Left lung (tissue), 10 donors: ENCODE results near the gene SPATA2. TPM values are rescaled to one million over a fixed set of nuclear protein-coding genes. Genes with fewer than 3 reads are reported as not detected.
A peak's percentile ranks its signal among the peaks of the same experiment; 100 is the strongest.

Experiments
- ATAC-seq: fragments of 200-7000 bp; cut with Tn5 transposase; one replicate; pipeline ENCODE4 v1.9.1; 2020; ENCODE audit warnings: moderate library complexity
- DNase-seq, 4 donors: peaks; one replicate each; pipeline ENCODE4 v3.0.0-alpha.2; 2013 to 2020
- H3K27ac ChIP-seq, 2 donors: fragments of 200-600 bp; sonication (generic) in 1 of 2; one replicate each; pipeline versions ENCODE4 v1.5.0 to v1.8.0; 2020 to 2021
- H3K27me3 ChIP-seq, 2 donors: fragments of 200-600 bp; sonication (generic) in 1 of 2; one replicate each; pipeline versions ENCODE4 v1.5.0 to v1.8.0; 2020 to 2021
- H3K36me3 ChIP-seq, 2 donors: fragments of 200-600 bp; sonication (generic) in 1 of 2; one replicate each; pipeline versions ENCODE4 v1.5.0 to v1.8.0; 2020 to 2021
- H3K4me1 ChIP-seq, 2 donors: fragments of 200-600 bp; one replicate each; pipeline ENCODE4 v1.8.0; 2021
- H3K4me3 ChIP-seq, 2 donors: fragments of 200-600 bp; sonication (generic) in 1 of 2; one replicate each; pipeline versions ENCODE4 v1.5.0 to v1.8.0; 2020 to 2021; ENCODE audit warnings: mild to moderate bottlenecking in 1 of 2
- H3K9me3 ChIP-seq, 2 donors: fragments of 200-600 bp; sonication (generic) in 1 of 2; one replicate each; pipeline versions ENCODE4 v1.5.0 to v1.8.0; 2020 to 2021
- intact Hi-C, 2 donors: fragments of 100-400 bp; cut with DNase I; formaldehyde crosslinking; loops; one replicate each; pipeline versions ENCODE4 v1.11.2 to v1.14.2; 2022
- polyA plus RNA-seq, 6 donors: library from polyadenylated mRNA; unstranded; fragments of 120-200 nt; gene quantifications; one replicate each; pipeline ENCODE4 v1.2.1, GENCODE V29; 2013; ENCODE audit not compliant: insufficient read length in 6 of 6
- total RNA-seq, 2 donors: library from RNA; stranded (reverse); fragmentation: NEBNext Ultra II Directional; extraction: Animal tissue kit (Norgen Biotek cat#: 25700); gene quantifications; one replicate each; pipeline ENCODE4 v1.2.1, GENCODE V29; 2021
- TF ChIP-seq, protein P1 (sequence below), 2 donors: fragments of 200-600 bp; sonication (generic) in 1 of 2; IDR thresholded peaks; one replicate each; pipeline versions ENCODE4 v1.5.0 to v1.8.0; 2021; ENCODE audit warnings: antibody characterized with exemption in 2 of 2
- donor health status: DM: no; HTN: yes; CAD: no.
- donor health status: DM: no; HTN: no; CAD: no.

Gene SPATA2
- total and polyA plus RNA-seq, 8 donors = 6.9 to 10.1 (median 7.6) TPM

DNA sequence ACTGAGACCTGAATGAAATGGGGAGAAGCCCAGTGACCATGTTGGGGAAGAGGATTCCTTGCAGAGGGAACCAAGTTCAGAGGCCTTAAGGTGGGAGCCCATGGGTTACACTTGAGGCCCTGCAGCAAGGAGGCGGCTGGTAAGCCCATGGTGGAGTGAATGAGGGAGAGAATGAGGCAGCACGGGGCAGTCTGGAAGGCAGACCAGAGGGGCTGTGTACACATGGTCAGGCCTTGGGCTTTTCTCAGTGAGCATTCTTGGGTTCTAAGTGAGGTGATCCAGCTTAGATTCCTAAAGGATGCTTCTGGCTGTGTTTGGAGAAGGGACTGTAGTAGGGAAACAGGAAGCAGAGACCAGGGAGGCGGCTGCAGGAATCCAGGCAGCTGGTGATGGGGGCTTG, 39.8 kb upstream of the SPATA2 start:
- no peaks in the 10 kb centered on the region for H3K9me3 ChIP-seq
- no peak overlapping the region for H3K27ac ChIP-seq
- TF ChIP-seq, protein P1, sequence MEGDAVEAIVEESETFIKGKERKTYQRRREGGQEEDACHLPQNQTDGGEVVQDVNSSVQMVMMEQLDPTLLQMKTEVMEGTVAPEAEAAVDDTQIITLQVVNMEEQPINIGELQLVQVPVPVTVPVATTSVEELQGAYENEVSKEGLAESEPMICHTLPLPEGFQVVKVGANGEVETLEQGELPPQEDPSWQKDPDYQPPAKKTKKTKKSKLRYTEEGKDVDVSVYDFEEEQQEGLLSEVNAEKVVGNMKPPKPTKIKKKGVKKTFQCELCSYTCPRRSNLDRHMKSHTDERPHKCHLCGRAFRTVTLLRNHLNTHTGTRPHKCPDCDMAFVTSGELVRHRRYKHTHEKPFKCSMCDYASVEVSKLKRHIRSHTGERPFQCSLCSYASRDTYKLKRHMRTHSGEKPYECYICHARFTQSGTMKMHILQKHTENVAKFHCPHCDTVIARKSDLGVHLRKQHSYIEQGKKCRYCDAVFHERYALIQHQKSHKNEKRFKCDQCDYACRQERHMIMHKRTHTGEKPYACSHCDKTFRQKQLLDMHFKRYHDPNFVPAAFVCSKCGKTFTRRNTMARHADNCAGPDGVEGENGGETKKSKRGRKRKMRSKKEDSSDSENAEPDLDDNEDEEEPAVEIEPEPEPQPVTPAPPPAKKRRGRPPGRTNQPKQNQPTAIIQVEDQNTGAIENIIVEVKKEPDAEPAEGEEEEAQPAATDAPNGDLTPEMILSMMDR (IDR thresholded peaks at IDR 0.05) = no peak
- ATAC-seq (no peak), DNase-seq (no peak)
- peaks cover 5 to 100% of the 10 kb centered on the region in 2 donors for H3K36me3 ChIP-seq
- H3K4me3 ChIP-seq = no peak overlapping the region
- intact Hi-C loops = no loop called here
- peaks cover 0 to 6% of the 10 kb centered on the region in 2 donors for H3K4me1 ChIP-seq
- H3K27me3 ChIP-seq = no peaks in the 10 kb centered on the region

DNA sequence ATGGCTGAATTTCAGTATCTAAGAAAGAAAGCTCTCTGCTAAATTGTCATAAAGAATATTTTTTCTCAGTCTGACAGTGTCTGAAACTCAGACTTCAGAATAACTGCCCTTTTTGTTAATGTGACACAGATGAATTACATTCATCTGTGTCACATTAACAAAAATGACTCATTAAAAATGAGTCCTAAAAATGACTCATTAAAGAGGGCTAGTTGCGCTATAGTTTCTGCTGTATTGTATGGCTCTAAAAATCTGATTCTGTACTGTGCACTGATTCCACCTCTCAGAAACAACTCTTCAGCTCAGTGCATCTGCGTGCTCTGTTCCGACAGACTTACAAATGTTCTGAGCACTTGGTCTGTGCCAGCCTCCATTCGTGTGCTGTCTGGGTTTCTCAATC, 35.8 kb upstream of the SPATA2 start:
- intact Hi-C loops = no loop called here
- peaks cover 0 to 6% of the 10 kb centered on the region in 2 donors for H3K4me1 ChIP-seq
- no peaks in the 10 kb centered on the region for H3K27me3 ChIP-seq
- H3K27ac ChIP-seq = no peak overlapping the region
- DNase-seq = no peak
- no peak overlapping the region for H3K4me3 ChIP-seq
- no peaks in the 10 kb centered on the region for H3K9me3 ChIP-seq
- TF ChIP-seq, protein P1 (IDR thresholded peaks at IDR 0.05) = no peak
- ATAC-seq = no peak
- H3K36me3 ChIP-seq = peaks cover 5 to 99% of the 10 kb centered on the region in 2 donors

DNA sequence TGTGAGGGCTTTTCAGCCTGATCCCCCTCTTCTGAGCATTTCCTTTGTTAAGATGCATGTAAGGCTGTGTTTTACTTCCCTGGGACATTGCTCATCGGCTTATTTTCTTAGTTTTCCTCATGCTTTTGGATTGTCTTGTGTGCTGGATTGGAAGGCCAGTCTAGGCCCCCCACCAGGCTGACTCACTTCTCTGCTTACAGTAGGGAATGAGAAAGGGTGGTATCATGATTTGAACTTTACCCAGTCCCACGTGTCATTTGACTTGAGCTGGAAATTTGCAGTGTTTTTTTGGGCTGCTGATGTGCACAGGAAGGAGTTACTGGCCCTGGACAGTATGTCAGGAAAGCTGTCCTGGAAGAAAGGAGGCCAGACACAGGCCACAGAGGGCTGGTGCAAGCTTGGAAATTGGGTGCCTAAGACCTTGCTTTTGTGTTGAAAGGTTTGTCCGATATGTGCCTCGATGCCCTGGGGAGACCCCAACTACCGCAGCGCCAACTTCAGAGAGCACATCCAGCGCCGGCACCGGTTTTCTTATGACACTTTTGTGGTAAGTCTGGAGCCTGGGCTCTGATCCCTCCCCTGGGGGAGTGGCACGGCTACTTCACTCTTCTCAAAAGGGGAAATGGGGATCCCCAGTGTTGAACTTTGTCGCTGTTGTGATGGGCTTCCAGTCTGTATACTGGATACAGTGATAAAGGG, 33.6 kb upstream of the SPATA2 start:
- ATAC-seq (no peak), DNase-seq (no peak)
- H3K27ac ChIP-seq = no peak overlapping the region
- intact Hi-C loops = no loop called here
- no peak overlapping the region for H3K4me3 ChIP-seq
- H3K36me3 ChIP-seq = peaks cover 5 to 99% of the 10 kb centered on the region in 2 donors
- no peaks in the 10 kb centered on the region for H3K27me3 ChIP-seq
- no peaks in the 10 kb centered on the region for H3K9me3 ChIP-seq
- H3K4me1 ChIP-seq = peaks cover 0 to 9% of the 10 kb centered on the region in 2 donors
- TF ChIP-seq, protein P1 (IDR thresholded peaks at IDR 0.05) = no peak

DNA sequence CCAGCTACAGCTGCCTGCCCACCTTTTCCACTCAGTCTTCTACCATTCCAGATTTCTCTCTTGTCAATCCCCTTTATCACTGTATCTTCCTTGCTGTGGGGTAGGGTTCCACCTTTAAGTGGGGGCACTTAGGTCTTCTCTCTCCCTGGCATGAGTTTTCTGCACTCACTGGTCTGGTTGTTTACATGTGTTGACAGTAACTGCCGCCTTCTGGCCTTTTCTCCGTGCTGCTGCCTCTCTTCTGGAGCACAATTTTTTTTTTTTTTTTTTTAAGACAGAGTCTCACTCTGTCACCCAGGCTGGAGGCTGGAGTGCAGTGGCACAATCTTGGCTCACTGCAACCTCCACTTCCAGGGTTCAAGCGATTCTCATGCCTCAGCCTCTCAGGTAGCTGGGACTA, 32.8 kb upstream of the SPATA2 start:
- no peaks in the 10 kb centered on the region for H3K9me3 ChIP-seq
- no peak overlapping the region for H3K4me3 ChIP-seq
- H3K36me3 ChIP-seq = peaks cover 5 to 98% of the 10 kb centered on the region in 2 donors
- TF ChIP-seq, protein P1 (IDR thresholded peaks at IDR 0.05) = no peak
- ATAC-seq (no peak), DNase-seq (no peak)
- peaks cover 0 to 13% of the 10 kb centered on the region in 2 donors for H3K4me1 ChIP-seq
- intact Hi-C loops = no loop called here
- H3K27me3 ChIP-seq = no peaks in the 10 kb centered on the region
- H3K27ac ChIP-seq = no peak overlapping the region

DNA sequence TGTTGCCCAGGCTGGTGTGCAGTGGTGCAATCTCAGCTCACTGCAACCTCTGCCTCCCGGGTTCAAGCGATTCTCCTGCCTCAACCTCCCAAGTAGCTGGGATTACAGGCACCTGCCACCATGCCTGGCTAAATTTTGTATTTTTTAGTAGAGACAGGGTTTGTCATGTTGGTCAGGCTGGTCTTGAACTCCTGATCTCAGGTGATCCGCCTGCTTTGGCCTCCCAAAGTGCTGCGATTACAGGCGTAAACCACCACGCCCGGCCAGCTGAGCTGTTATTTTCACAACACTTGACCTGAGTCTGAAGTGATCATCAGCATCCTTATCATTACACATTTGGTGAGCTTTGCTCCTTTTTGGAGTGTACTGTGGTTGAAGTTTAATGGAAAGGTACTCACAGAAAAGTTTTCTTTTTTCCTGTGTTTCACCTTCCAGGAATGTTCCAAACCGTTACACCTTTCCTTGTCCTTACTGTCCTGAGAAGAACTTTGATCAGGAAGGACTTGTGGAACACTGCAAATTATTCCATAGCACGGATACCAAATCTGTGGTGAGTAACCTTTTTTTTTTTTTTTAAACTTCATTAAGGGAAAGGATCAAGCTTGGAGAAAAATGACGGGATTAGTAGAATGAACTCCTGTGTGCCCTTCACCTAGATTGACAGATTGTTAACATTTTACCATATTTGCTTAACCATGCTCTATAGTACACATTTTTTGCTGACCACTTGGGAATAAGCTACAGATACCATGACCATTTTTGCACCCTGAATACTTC, 30.6 kb upstream of the SPATA2 start:
- Histone ChIP-seq H3K4me1 (peaks cover 0 to 27% of the 10 kb centered on the region in 2 donors), H3K9me3 (no peaks in the 10 kb centered on the region), H3K36me3 (peaks cover 0 to 98% of the 10 kb centered on the region in 2 donors), H3K27ac (no peak overlapping the region), H3K27me3 (no peaks in the 10 kb centered on the region), H3K4me3 (no peak overlapping the region)
- intact Hi-C loops = no loop called here
- ATAC-seq = no peak
- TF ChIP-seq, protein P1 (IDR thresholded peaks at IDR 0.05) = no peak
- DNase-seq = peak in 1 of 4 donors; percentile 11
